ENCODE results near the gene CCNC. TPM values are rescaled to one million over a fixed set of nuclear protein-coding genes. Genes with fewer than 3 reads are reported as not detected.

The CCNC gene
- total and polyA plus RNA-seq, 2 experiments from 2014 or later, result 108 to 143 TPM

- Mint-ChIP-seq H3K27ac (peak overlapping the region; percentile 99), H3K36me3 (ENCODE audit: low read depth) (peaks cover 4% of the 10 kb centered on the region; the same call in 2 of the 3 replicates), H3K4me3 (peak overlapping the region; percentile 98), H3K27me3 (ENCODE audit: insufficient read depth, low read depth, poor library complexity) (peaks cover 14% of the 10 kb centered on the region), H3K9me3 (no peaks in the 10 kb centered on the region; the same call in 2 of the 3 replicates), H3K4me1 (peaks cover 4% of the 10 kb centered on the region)
- H4K20me1 ChIP-seq (replicated peaks; ENCODE audit: insufficient read depth), result 0 out of 2 replicates have a peak, but pooled peaks cover 2% of the 10 kb centered on the region
- H3K79me2 ChIP-seq (replicated peaks; ENCODE audit: insufficient read depth), result peaks cover 20% of the 10 kb centered on the region
- H3K4me3 ChIP-seq, result peak overlapping the region; percentile 84
- TF ChIP-seq, protein P1, sequence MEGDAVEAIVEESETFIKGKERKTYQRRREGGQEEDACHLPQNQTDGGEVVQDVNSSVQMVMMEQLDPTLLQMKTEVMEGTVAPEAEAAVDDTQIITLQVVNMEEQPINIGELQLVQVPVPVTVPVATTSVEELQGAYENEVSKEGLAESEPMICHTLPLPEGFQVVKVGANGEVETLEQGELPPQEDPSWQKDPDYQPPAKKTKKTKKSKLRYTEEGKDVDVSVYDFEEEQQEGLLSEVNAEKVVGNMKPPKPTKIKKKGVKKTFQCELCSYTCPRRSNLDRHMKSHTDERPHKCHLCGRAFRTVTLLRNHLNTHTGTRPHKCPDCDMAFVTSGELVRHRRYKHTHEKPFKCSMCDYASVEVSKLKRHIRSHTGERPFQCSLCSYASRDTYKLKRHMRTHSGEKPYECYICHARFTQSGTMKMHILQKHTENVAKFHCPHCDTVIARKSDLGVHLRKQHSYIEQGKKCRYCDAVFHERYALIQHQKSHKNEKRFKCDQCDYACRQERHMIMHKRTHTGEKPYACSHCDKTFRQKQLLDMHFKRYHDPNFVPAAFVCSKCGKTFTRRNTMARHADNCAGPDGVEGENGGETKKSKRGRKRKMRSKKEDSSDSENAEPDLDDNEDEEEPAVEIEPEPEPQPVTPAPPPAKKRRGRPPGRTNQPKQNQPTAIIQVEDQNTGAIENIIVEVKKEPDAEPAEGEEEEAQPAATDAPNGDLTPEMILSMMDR (conservative IDR thresholded peaks at IDR 0.05; ENCODE audit: low read depth in 2 of 2), result peak; percentile 62 to 71
- TF ChIP-seq ZNF331 (CRISPR knock-in tag; IDR thresholded peaks at IDR 0.05; ENCODE audit: low read depth) (no peak), ETS1 (IDR thresholded peaks at IDR 0.05) (no peak), ZNF114 (CRISPR knock-in tag; IDR thresholded peaks at IDR 0.05) (no peak), STAT1 (IDR thresholded peaks at IDR 0.05; ENCODE audit: unreplicated experiment) (no peak), CREB1 (CRISPR knock-in tag; IDR thresholded peaks at IDR 0.05; ENCODE audit: low read depth) (0 out of 2 replicates have a peak, but pooled peaks have one; percentile 43), POLR2AphosphoS5 (IDR thresholded peaks at IDR 0.05; ENCODE audit: low read depth) (peak; percentile 98)
- H3K9me2 ChIP-seq (ENCODE audit: insufficient read depth), result no peaks in the 10 kb centered on the region
- no peaks in the 10 kb centered on the region for H3K27me3 ChIP-seq (ENCODE audit: insufficient read depth)
- ATAC-seq, result peak; percentile 98
- H3K4me1 ChIP-seq (ENCODE audit: insufficient read depth), result peaks cover 4% of the 10 kb centered on the region
- H3K36me3 ChIP-seq (ENCODE audit: insufficient read depth), result no peaks in the 10 kb centered on the region
- H3K4me2 ChIP-seq, result peak overlapping the region; percentile 82
- no peaks in the 10 kb centered on the region for H3F3A ChIP-seq (replicated peaks; ENCODE audit: low read depth)
- H3K27ac ChIP-seq (ENCODE audit: low read depth), result peak overlapping the region; percentile 82
- peak; percentile 93 for DNase-seq (ENCODE audit: low spot score)
- peak overlapping the region; percentile 49 for H2AFZ ChIP-seq
Measured at GRCh38 chr6:99520855-99521632, 47.4 kb downstream of the CCNC start.

- H3K27ac ChIP-seq (ENCODE audit: low read depth), result no peak overlapping the region
- Mint-ChIP-seq H3K4me1 (peaks cover 5% of the 10 kb centered on the region), H3K27me3 (ENCODE audit: insufficient read depth, low read depth, poor library complexity) (peaks cover 15% of the 10 kb centered on the region), H3K4me3 (no peak overlapping the region), H3K36me3 (ENCODE audit: low read depth) (peaks cover 2% of the 10 kb centered on the region; the same call in 2 of the 3 replicates), H3K9me3 (no peaks in the 10 kb centered on the region; the same call in 2 of the 3 replicates), H3K27ac (no peak overlapping the region)
- ATAC-seq (no peak), DNase-seq (ENCODE audit: low spot score) (no peak)
- no peaks in the 10 kb centered on the region for H4K20me1 ChIP-seq (replicated peaks; ENCODE audit: insufficient read depth)
- no peak overlapping the region for H3K4me2 ChIP-seq
- no peaks in the 10 kb centered on the region for H3K27me3 ChIP-seq (ENCODE audit: insufficient read depth)
- no peaks in the 10 kb centered on the region for H3K36me3 ChIP-seq (ENCODE audit: insufficient read depth)
- H3F3A ChIP-seq (replicated peaks; ENCODE audit: low read depth), result no peaks in the 10 kb centered on the region
- peaks cover 24% of the 10 kb centered on the region for H3K79me2 ChIP-seq (replicated peaks; ENCODE audit: insufficient read depth)
- no peak overlapping the region for H2AFZ ChIP-seq
- H3K9me2 ChIP-seq (ENCODE audit: insufficient read depth), result no peaks in the 10 kb centered on the region
- H3K4me1 ChIP-seq (ENCODE audit: insufficient read depth), result peaks cover 5% of the 10 kb centered on the region
- H3K4me3 ChIP-seq, result no peak overlapping the region
- TF ChIP-seq ZNF114 (CRISPR knock-in tag; IDR thresholded peaks at IDR 0.05) (no peak), NANOG (IDR thresholded peaks at IDR 0.05; ENCODE audit: borderline replicate concordance) (no peak), ETS1 (IDR thresholded peaks at IDR 0.05) (no peak), REST (IDR thresholded peaks at IDR 0.05; ENCODE audit: unreplicated experiment) (no peak), ZNF331 (CRISPR knock-in tag; IDR thresholded peaks at IDR 0.05; ENCODE audit: low read depth) (no peak)
- TF ChIP-seq, protein P1 (conservative IDR thresholded peaks at IDR 0.05; ENCODE audit: low read depth in 2 of 2), result no peak
Measured at GRCh38 chr6:99519446-99519845, 49.0 kb downstream of the CCNC start.

Measured in GM23338 (cell line).